ENCODE measurements around the gene RAB11FIP3. TPM values are rescaled to one million over a fixed set of nuclear protein-coding genes. Genes with fewer than 3 reads are reported as not detected.

Gene RAB11FIP3
- total and polyA plus RNA-seq, 9 of the 15 experiments (the other 6 are each of a cell fraction or from before 2014, with no cell fraction given): 0.46 to 13.1 (median 4.3) TPM

GRCh38 chr16:566475-567372 lies 141.3 kb downstream of the RAB11FIP3 start, which contains the start of gene NHLRC4 (continued):
- TF ChIP-seq ZFP30 (CRISPR knock-in tag; IDR thresholded peaks at IDR 0.05; ENCODE audit: borderline replicate concordance): no peak
- no peak for TF ChIP-seq ZNF253 (CRISPR knock-in tag; conservative IDR thresholded peaks at IDR 0.05)
- TF ChIP-seq DIDO1 (tag; IDR thresholded peaks at IDR 0.05; ENCODE audit: low read depth): no peak
- no peak for TF ChIP-seq NFATC3 (IDR thresholded peaks at IDR 0.05)
- TF ChIP-seq MTA2 (IDR thresholded peaks at IDR 0.05; ENCODE audit: low read depth): no peak
- peak; percentile 39 for TF ChIP-seq PRDM10 (IDR thresholded peaks at IDR 0.05; ENCODE audit: partially characterized antibody)
- TF ChIP-seq ZBTB40 (IDR thresholded peaks at IDR 0.05): no peak
- TF ChIP-seq ZBTB40 (CRISPR knock-in tag; IDR thresholded peaks at IDR 0.05): no peak
- TF ChIP-seq FOXJ2 (tag; IDR thresholded peaks at IDR 0.05): no peak
- peak; percentile 92; the same call in 1 of the 2 replicates for TF ChIP-seq TFAP4 (CRISPR knock-in tag; IDR thresholded peaks at IDR 0.05; ENCODE audit: borderline replicate concordance)
- peak; percentile 65 for TF ChIP-seq KDM5B (IDR thresholded peaks at IDR 0.05; ENCODE audit: insufficient replicate concordance, low read depth, low read length)
- TF ChIP-seq NELFE (IDR thresholded peaks at IDR 0.05; ENCODE audit: insufficient read depth, insufficient read length): no peak
- no peak for TF ChIP-seq TFAM (CRISPR knock-in tag; conservative IDR thresholded peaks at IDR 0.05)

All from K562 (cell line).